HepG2 (cell line): ENCODE data around the gene RAB3D. TPM values are rescaled to one million over a fixed set of nuclear protein-coding genes. Genes with fewer than 3 reads are reported as not detected.

Experiments used
- BRD4 ChIP-seq: sonication (generic); formaldehyde crosslinking; IDR thresholded peaks from 2 replicates; pipeline ENCODE4 v1.4.0; 2020; ENCODE audit warnings: missing genetic modification reagents
- CBFB ChIP-seq: sonication (generic); formaldehyde crosslinking; IDR thresholded peaks from 2 replicates; pipeline ENCODE4 v1.4.0; 2020; ENCODE audit warnings: missing genetic modification reagents
- CREBL2 ChIP-seq: sonication (generic); formaldehyde crosslinking; IDR thresholded peaks from 2 replicates; pipeline ENCODE4 v1.8.1; 2023; ENCODE audit warnings: missing genetic modification reagents, mild to moderate bottlenecking, borderline replicate concordance
- HES4 ChIP-seq: sonication (generic); formaldehyde crosslinking; IDR thresholded peaks from 2 replicates; pipeline ENCODE4 v1.9.0; 2021; ENCODE audit warnings: mild to moderate bottlenecking, missing genetic modification reagents, borderline replicate concordance
- MAF1 ChIP-seq: sonication (generic); formaldehyde crosslinking; IDR thresholded peaks from 2 replicates; pipeline ENCODE4 v1.5.0; 2020; ENCODE audit warnings: missing genetic modification reagents, borderline replicate concordance
- MIER3 ChIP-seq: IDR thresholded peaks from 2 replicates; pipeline ENCODE4 v1.6.1; 2016; ENCODE audit warnings: missing compliant biosample characterization, borderline replicate concordance
- NCOA1 ChIP-seq: sonication (generic); formaldehyde crosslinking; IDR thresholded peaks from 2 replicates; pipeline ENCODE4 v1.9.0; 2021; ENCODE audit warnings: missing genetic modification reagents
- NR2C2 ChIP-seq: sonication (generic); formaldehyde crosslinking; IDR thresholded peaks from 2 replicates; pipeline ENCODE4 v1.4.0; 2020; ENCODE audit warnings: missing genetic modification reagents, mild to moderate bottlenecking, moderate library complexity, borderline replicate concordance
- PHF8 ChIP-seq: sonication (generic); formaldehyde crosslinking; IDR thresholded peaks from 2 replicates; pipeline ENCODE4 v1.5.0; 2020; ENCODE audit warnings: missing genetic modification reagents
- RBM39 ChIP-seq: fragments of 200-400 bp; formaldehyde crosslinking; IDR thresholded peaks from one replicate; pipeline ENCODE4 v1.6.1; 2018; ENCODE audit warnings: antibody characterized with exemption, mild to moderate bottlenecking, low read depth, low read length; ENCODE audit not compliant: poor library complexity, severe bottlenecking
- RELA ChIP-seq: sonication (generic); formaldehyde crosslinking; IDR thresholded peaks from 2 replicates; pipeline ENCODE4 v1.4.0; 2020; ENCODE audit warnings: missing genetic modification reagents
- RERE ChIP-seq: IDR thresholded peaks from 2 replicates; pipeline ENCODE4 v1.6.1; 2016; ENCODE audit warnings: low read depth, missing genetic modification reagents, missing compliant biosample characterization
- THAP9 ChIP-seq: sonication (generic); formaldehyde crosslinking; IDR thresholded peaks from 2 replicates; pipeline ENCODE4; 2020; ENCODE audit warnings: missing genetic modification reagents, mild to moderate bottlenecking, borderline replicate concordance
- ZMYM4 ChIP-seq: sonication (generic); formaldehyde crosslinking; IDR thresholded peaks from 2 replicates; pipeline ENCODE4 v1.8.1; 2023; ENCODE audit warnings: mild to moderate bottlenecking, missing genetic modification reagents
- ZNF660 ChIP-seq: sonication (generic); formaldehyde crosslinking; IDR thresholded peaks from 2 replicates; pipeline ENCODE4 v1.5.1; 2020; ENCODE audit warnings: mild to moderate bottlenecking, low read depth, missing genetic modification reagents, borderline replicate concordance
- ZNF687 ChIP-seq: sonication (generic); formaldehyde crosslinking; IDR thresholded peaks from 2 replicates; pipeline ENCODE4 v1.5.1; 2020; ENCODE audit warnings: mild to moderate bottlenecking, missing genetic modification reagents, moderate library complexity
- ZNF839 ChIP-seq: sonication (generic); formaldehyde crosslinking; IDR thresholded peaks from 2 replicates; pipeline ENCODE4 v1.4.0; 2020; ENCODE audit warnings: missing genetic modification reagents, mild to moderate bottlenecking, borderline replicate concordance
- polyA plus RNA-seq, 8 experiments: library from polyadenylated mRNA; depleted of rRNA in 3 of 8; stranded (reverse) in 7 of 8; unstranded in 1 of 8; fragments of >200 nt; fragmentation: Illumina TruSeq in 4 of 8; extraction: Trizol in 4 of 8; gene quantifications; 2 replicates each; pipeline versions ENCODE4 v1.2.1 to v1.2.3, GENCODE V29; 2011 to 2016; ENCODE audit warnings: low read depth in 4 of 8, missing spikeins in 1 of 8, mixed read lengths in 1 of 8; ENCODE audit not compliant: insufficient read depth in 1 of 8
- total RNA-seq, 5 experiments: library from RNA; depleted of rRNA; stranded (reverse); fragments of >200 nt; fragmentation: Illumina TruSeq; extraction: Trizol; gene quantifications; 2 replicates each; pipeline ENCODE4 v1.2.3, GENCODE V29; 2016; ENCODE audit warnings: low read depth in 1 of 5

The RAB3D gene
- total and polyA plus RNA-seq, 2 of the 13 experiments (the other 11 are each of a cell fraction or from before 2014, with no cell fraction given): 2.0 to 16.1 TPM

DNA sequence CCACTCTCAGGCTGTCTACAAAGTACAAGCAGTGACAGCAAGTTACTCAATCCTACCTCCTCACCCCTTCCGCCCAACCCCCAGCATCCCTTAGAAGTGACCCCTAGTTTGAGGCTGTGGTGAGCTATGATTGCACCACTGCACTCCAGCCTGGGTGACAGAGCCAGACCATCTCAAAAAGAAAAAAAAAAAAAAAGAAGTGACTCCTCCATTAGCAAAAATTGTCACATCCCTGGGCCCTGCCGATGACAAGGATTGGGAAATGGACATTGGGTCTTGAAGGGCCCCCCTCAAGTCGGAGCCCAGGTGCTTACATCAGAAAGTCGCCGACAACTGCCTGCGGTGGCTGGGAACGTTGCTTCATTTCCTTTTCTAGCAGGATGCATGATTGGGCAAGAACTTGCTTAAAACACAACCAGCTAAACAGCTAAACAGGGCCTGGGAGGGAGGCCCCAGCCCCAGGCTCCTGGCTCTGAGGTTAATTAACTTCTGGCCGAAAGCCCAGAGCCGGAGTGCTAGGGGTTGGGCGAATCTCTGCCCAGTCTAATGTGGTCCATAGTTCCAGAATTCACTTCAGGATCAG is 15.3 kb downstream of the RAB3D start (continued):
- TF ChIP-seq THAP9 (CRISPR knock-in tag) (peak; percentile 61; the same call in 1 of the 2 replicates), ZNF660 (CRISPR knock-in tag) (no peak), ZMYM4 (CRISPR knock-in tag) (no peak), PHF8 (no peak), RBM39 (peak; percentile 49), RELA (no peak), RERE (0 out of 2 replicates have a peak, but pooled peaks have one; percentile 22), MAF1 (no peak), CREBL2 (CRISPR knock-in tag) (no peak), NR2C2 (peak; percentile 58; the same call in 1 of the 2 replicates), CBFB (CRISPR knock-in tag) (peak; percentile 60; the same call in 1 of the 2 replicates), BRD4 (CRISPR knock-in tag) (no peak), ZNF839 (CRISPR knock-in tag) (no peak), NCOA1 (CRISPR knock-in tag) (no peak), HES4 (CRISPR knock-in tag) (no peak), MIER3 (CRISPR knock-in tag) (no peak; the same call in 1 of the 2 replicates), ZNF687 (CRISPR knock-in tag) (peak; percentile 28; the same call in 1 of the 2 replicates)
